Activated CD4-positive, alpha-beta T cell treated with anti-CD3 and anti-CD28 coated beads, Interleukin-2, Interleukin-4, amounts not matched to agents 100 ng/mL and 50 ng/mL, durations not matched to agents 16 hours and 8 hours (primary cell): ENCODE results near the gene EXOC2.

ENCODE experiments used
- DNase-seq: peaks from one replicate; pipeline ENCODE4 v3.0.0-alpha.2; 2020; ENCODE audit warnings: low spot score

Gene EXOC2

DNA sequence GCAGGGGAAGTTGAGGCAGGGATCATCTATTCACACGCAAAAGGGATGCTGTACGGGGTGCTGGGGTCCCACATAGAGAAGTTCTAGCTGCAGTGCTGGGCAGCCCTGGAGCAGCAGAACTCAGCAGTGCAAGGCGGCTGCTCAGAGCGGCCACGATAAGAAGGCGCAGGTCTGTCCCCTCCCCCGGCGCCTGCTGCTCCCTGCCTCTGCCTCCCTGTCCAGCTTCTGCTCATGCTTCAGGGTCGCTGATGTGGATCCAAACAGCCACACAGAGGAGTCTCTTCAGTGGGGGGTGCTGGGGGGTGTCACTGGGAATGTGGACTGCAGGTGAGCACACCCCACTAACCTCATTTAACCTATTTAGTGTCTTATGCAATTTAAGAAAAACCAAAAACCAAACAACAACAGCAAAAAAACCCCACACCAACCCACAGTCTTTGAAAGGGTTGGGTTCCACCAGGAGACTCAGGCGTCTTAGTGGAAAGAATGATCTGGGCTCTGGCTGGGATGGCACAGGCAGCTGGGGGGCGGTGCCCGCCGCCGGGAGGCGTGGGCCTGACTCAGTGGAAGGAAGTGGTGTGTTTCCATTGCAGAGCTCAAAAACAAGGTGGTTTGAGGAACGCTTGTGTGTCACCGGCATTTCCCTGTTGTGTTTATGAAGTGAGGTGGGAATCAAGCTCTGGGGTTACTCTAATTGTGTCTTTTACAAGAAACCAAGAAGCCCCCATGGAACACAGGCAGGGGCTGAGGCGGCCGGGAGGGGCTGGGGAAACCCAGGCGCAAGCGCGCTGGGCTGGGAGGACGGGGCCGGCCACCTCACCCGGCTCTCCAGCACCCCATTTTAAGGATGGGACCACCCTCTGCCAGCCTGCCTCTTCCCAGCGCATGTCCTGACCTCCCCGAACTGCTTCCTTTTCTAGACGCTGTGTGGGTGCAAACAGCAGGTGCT lies 246.2 kb downstream of the EXOC2 start:
- peak; percentile 92 for DNase-seq

DNA sequence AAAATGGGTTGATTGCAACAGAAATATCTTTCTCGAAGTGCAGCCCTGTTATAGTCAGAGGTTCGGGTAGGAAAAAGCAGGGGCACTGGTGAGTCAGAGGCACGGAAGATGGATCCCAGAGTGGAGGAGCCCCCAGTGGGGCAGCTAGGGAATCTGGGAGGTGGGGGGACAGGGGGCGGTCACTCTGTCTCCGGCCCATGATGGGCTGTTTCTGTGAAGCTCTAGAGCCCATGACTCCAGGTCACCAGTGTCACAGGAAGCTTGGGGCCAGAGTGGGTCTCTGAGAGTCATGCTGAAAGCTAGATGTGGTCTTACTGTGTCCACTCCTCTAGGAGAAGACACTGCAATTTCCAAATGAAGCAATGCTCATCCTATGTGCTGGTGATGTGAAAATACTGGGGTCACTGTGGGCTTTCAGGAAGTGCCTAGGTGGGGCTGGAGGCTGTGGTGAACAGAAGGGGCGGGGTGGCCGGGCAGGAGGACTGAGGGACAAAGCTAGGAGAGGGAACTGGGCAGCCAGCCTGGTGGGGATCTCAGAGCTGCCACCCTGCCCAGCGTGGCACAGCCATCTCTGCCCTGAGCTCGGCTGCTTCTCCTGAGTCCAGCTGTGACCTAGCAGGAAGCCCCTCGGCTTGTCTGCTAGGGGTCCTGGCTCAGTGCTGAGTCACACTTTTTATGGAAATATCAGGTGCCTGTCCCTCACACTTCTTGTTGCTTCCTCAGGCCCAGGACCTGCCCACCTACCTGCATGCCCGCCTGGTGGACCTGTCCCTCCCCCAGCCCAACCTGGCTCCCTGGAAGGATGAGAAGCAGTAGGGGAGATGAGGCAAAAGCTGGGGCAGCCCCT lies 247.1 kb downstream of the EXOC2 start:
- DNase-seq, result no peak

- DNase-seq, result no peak
These were observed 248.2 kb downstream of the EXOC2 start for GRCh38 chr6:444653-445275.

GRCh38 chr6:443621-444159 lies 249.2 kb downstream of the EXOC2 start:
- no peak for DNase-seq

- no peak for DNase-seq
These were observed 251.6 kb downstream of the EXOC2 start for GRCh38 chr6:441126-441920.

GRCh38 chr6:439641-440167 lies 253.2 kb downstream of the EXOC2 start:
- DNase-seq, result no peak

- no peak for DNase-seq
These were observed 254.2 kb downstream of the EXOC2 start for GRCh38 chr6:438634-439170.

DNA sequence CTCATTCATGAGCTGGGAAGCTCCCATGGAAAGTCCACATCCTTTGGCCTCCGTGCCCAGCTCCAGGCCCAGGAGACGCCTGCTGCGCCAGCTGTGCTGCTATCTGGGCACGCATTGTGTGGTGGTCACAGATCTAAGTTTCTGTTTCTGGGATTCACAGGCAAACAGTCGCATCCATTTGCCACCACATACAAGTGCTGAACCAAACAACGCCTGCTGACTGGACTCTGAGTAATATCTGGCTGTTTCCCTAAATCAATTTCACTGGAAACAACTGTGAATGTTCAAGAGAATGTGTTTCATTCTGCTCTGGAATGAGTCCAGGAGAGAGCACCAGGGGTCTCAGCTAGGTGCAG lies 255.9 kb downstream of the EXOC2 start:
- DNase-seq, result no peak

GRCh38 chr6:436308-437036 lies 256.5 kb downstream of the EXOC2 start:
- DNase-seq, result no peak

DNA sequence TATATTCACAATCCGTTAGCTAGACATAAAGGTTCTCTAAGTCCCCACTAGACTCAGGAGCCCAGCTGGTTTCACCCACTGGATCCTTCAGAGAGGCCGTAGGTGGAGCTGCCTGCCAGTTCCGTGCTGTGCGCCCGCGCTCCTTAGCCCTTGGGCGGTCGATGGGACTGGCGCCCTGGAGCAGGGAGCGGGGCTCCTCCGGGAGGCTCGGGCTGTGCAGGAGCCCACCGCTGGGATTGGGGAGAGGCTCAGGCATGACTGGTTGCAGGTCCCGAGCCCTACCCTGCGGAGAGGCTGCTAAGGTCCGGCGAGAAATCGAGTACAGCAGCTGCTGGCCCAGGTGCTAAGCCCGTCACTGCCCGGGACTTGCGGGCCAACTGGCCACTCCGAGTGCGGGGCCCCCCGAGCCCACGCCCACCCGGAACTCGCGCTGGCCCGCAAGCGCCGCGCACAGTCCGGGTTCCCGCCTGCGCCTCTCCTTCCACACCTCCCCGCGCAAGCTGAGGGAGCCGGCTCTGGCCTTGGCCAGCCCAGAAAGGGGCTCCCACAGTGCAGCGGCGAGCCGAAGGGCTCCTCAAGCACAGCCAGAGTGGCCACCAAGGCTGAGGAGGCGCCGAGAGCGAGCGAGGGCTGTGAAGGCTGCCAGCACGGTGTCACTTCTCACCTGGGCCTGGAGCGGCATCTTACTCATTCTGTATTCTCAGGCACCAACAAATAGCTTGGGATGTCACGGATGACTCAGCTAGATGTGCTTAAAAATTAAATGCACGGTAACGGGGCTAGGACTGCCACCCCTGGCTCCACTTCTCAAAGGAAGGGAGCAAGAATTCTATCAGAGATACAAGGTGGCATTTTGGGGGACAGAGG lies 257.3 kb downstream of the EXOC2 start:
- DNase-seq, result no peak
